GM23338 (cell line): ENCODE results near the gene TMEM14B. TPM values are rescaled to one million over a fixed set of nuclear protein-coding genes. Genes with fewer than 3 reads are reported as not detected.

Experiments used
- ATAC-seq: fragments of 200-7000 bp; cut with Tn5 transposase; 3 replicates; pipeline ENCODE4 v1.9.1; 2020
- DNase-seq: peaks from one replicate; pipeline ENCODE4 v3.0.0-alpha.2; 2015; ENCODE audit warnings: low spot score
- H2AFZ ChIP-seq: fragments of 200-600 bp; sonication (generic); 2 replicates; pipeline ENCODE4 v1.8.0; 2016; ENCODE audit warnings: antibody characterized with exemption, mild to moderate bottlenecking, moderate library complexity
- H3F3A ChIP-seq: fragments of 200-600 bp; sonication (generic); replicated peaks from 2 replicates; pipeline ENCODE4 v1.8.0; 2017; ENCODE audit warnings: antibody characterized with exemption, mixed run types, low read depth
- H3K27ac ChIP-seq: fragments of 200-600 bp; sonication (generic); 2 replicates; pipeline ENCODE4 v1.6.1; 2016; ENCODE audit warnings: low read depth
- H3K27me3 ChIP-seq: fragments of 200-600 bp; sonication (generic); 2 replicates; pipeline ENCODE4 v1.8.0; 2016; ENCODE audit warnings: mild to moderate bottlenecking, mixed run types, moderate library complexity; ENCODE audit not compliant: insufficient read depth
- H3K36me3 ChIP-seq: fragments of 200-600 bp; sonication (generic); 2 replicates; pipeline ENCODE4 v1.8.0; 2016; ENCODE audit warnings: mild to moderate bottlenecking; ENCODE audit not compliant: insufficient read depth
- H3K4me1 ChIP-seq: fragments of 200-600 bp; sonication (generic); 2 replicates; pipeline ENCODE4 v1.8.0; 2016; ENCODE audit warnings: mild to moderate bottlenecking, moderate library complexity; ENCODE audit not compliant: insufficient read depth
- H3K4me2 ChIP-seq: fragments of 200-600 bp; sonication (generic); 2 replicates; pipeline ENCODE4 v1.7.1; 2017; ENCODE audit warnings: mixed run types
- H3K4me3 ChIP-seq: fragments of 200-600 bp; sonication (generic); 2 replicates; pipeline ENCODE4 v1.6.1; 2016; ENCODE audit warnings: mixed run types
- H3K79me2 ChIP-seq: fragments of 200-600 bp; sonication (generic); replicated peaks from 2 replicates; pipeline ENCODE4 v1.8.0; 2017; ENCODE audit warnings: mild to moderate bottlenecking; ENCODE audit not compliant: insufficient read depth
- H3K9me2 ChIP-seq: fragments of 200-600 bp; sonication (generic); 2 replicates; pipeline ENCODE4 v1.8.0; 2017; ENCODE audit not compliant: insufficient read depth
- H4K20me1 ChIP-seq: fragments of 200-600 bp; sonication (generic); replicated peaks from 2 replicates; pipeline ENCODE4 v1.8.0; 2017; ENCODE audit warnings: mild to moderate bottlenecking; ENCODE audit not compliant: insufficient read depth
- H3K27ac Mint-ChIP-seq: 2 replicates; pipeline ENCODE4 v1.8.0; 2020; ENCODE audit warnings: inconsistent platforms, mild to moderate bottlenecking, moderate library complexity, mixed read lengths
- H3K27me3 Mint-ChIP-seq: 3 replicates; pipeline ENCODE4 v1.8.0; 2022; ENCODE audit warnings: low read depth, mild to moderate bottlenecking, moderate library complexity, mixed read lengths, inconsistent platforms; ENCODE audit not compliant: insufficient read depth, poor library complexity
- H3K36me3 Mint-ChIP-seq: 3 replicates; pipeline ENCODE4 v1.8.0; 2021; ENCODE audit warnings: low read depth, mild to moderate bottlenecking, inconsistent platforms, moderate library complexity, mixed read lengths
- H3K4me1 Mint-ChIP-seq: 3 replicates; pipeline ENCODE4 v1.8.0; 2020; ENCODE audit warnings: mild to moderate bottlenecking, inconsistent platforms, mixed read lengths
- H3K4me3 Mint-ChIP-seq: 3 replicates; pipeline ENCODE4 v1.8.0; 2021; ENCODE audit warnings: moderate library complexity, mild to moderate bottlenecking, inconsistent platforms, mixed read lengths
- H3K9me3 Mint-ChIP-seq: 3 replicates; pipeline ENCODE4 v1.8.0; 2020; ENCODE audit warnings: moderate library complexity, mild to moderate bottlenecking, inconsistent platforms, mixed read lengths
- CREB1 ChIP-seq: fragments of 250-450 bp; sonication (Bioruptor Pico); IDR thresholded peaks from 2 replicates; pipeline ENCODE4 v1.5.0; 2020; ENCODE audit warnings: low read depth, mild to moderate bottlenecking, moderate library complexity
- ETS1 ChIP-seq: IDR thresholded peaks from 2 replicates; pipeline ENCODE4 v1.6.1; 2016; ENCODE audit warnings: antibody characterized with exemption
- EZH2phosphoT487 ChIP-seq: fragments of 200-600 bp; sonication (generic); IDR thresholded peaks from one replicate; pipeline ENCODE4 v1.8.1; 2018; ENCODE audit warnings: antibody characterized with exemption; ENCODE audit not compliant: unreplicated experiment
- NANOG ChIP-seq: IDR thresholded peaks from 2 replicates; pipeline ENCODE4 v1.6.1; 2016; ENCODE audit warnings: antibody characterized with exemption, borderline replicate concordance
- POLR2AphosphoS5 ChIP-seq: IDR thresholded peaks from 2 replicates; pipeline ENCODE4 v1.6.1; 2016; ENCODE audit warnings: antibody characterized with exemption, low read depth
- STAT1 ChIP-seq: IDR thresholded peaks from one replicate; pipeline ENCODE4 v1.6.1; 2016; ENCODE audit warnings: antibody characterized with exemption; ENCODE audit not compliant: unreplicated experiment
- ZNF114 ChIP-seq: fragments of 250-450 bp; sonication (Bioruptor Pico); IDR thresholded peaks from 2 replicates; pipeline ENCODE4 v1.5.0; 2020; ENCODE audit warnings: mild to moderate bottlenecking, moderate library complexity
- ZNF331 ChIP-seq: fragments of 250-450 bp; sonication (Bioruptor Pico); IDR thresholded peaks from 2 replicates; pipeline ENCODE4 v1.5.0; 2020; ENCODE audit warnings: low read depth, mild to moderate bottlenecking, moderate library complexity
- polyA plus RNA-seq: library from polyadenylated mRNA; unstranded; fragments of >200 nt; fragmentation: Nextera tagmentation; extraction: Ambion mirVana; gene quantifications from 2 replicates; pipeline ENCODE4 v1.2.1, GENCODE V29; 2016
- total RNA-seq: library from RNA; depleted of rRNA; stranded (reverse); fragments of >200 nt; shearing (Covaris generic); gene quantifications from 2 replicates; pipeline ENCODE4 v1.2.3, GENCODE V29; 2014
- TF ChIP-seq, protein P1 (sequence below), 2 experiments: fragments of 200-600 bp in 1 of 2; sonication (generic) in 1 of 2; conservative IDR thresholded peaks; 2 replicates each; pipeline versions ENCODE4 v1.5.1 to v1.6.1; 2016 to 2017; ENCODE audit warnings: antibody characterized with exemption in 2 of 2, low read depth in 2 of 2, mild to moderate bottlenecking in 2 of 2, moderate library complexity in 1 of 2

Gene TMEM14B
- total and polyA plus RNA-seq, 2 experiments from 2014 or later, result 104 to 210 TPM

- H3K27me3 Mint-ChIP-seq, result peaks cover 5% of the 10 kb centered on the region
- H3K4me1 Mint-ChIP-seq, result no peaks in the 10 kb centered on the region
- no peaks in the 10 kb centered on the region for H3K4me1 ChIP-seq
Measured at GRCh38 chr6:10733151-10733715, 14.4 kb upstream of the TMEM14B start.

DNA sequence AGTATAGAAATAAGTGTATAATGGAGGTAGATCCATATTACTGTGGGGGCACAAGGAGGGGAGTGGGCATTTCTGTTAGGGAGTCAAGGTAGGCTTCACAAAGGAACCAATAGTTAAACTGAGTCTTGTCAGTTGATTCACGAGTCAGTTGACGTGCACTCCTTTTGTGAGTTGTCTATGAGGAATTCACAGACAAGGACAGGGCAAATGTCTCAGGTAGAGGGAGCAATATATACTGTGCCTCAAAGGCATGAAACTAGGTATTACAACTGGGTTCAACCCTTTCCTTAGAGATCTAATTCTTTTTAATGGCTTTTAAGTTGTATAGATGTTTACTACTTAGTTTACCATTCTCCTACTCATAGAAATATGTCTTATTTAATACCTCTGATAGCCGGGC lies 13.7 kb upstream of the TMEM14B start:
- no peak overlapping the region for H3K4me2 ChIP-seq
- H3K36me3 ChIP-seq, result peaks cover 6% of the 10 kb centered on the region; the same call in 1 of the 2 replicates
- H3K79me2 ChIP-seq, result no peaks in the 10 kb centered on the region; the same call in 1 of the 2 replicates
- peaks cover 35% of the 10 kb centered on the region for H3K36me3 Mint-ChIP-seq
- no peak overlapping the region for H2AFZ ChIP-seq
- H3K4me3 Mint-ChIP-seq, result no peak overlapping the region
- H3K27me3 ChIP-seq, result no peaks in the 10 kb centered on the region
- H3K9me3 Mint-ChIP-seq, result no peaks in the 10 kb centered on the region
- no peak overlapping the region; the same call in 1 of the 2 replicates for H3K27ac Mint-ChIP-seq
- H3K4me3 ChIP-seq, result no peak overlapping the region
- no peak for ATAC-seq
- no peaks in the 10 kb centered on the region for H4K20me1 ChIP-seq
- H3K9me2 ChIP-seq, result no peaks in the 10 kb centered on the region
- no peaks in the 10 kb centered on the region for H3F3A ChIP-seq
- peaks cover 5% of the 10 kb centered on the region for H3K27me3 Mint-ChIP-seq
- H3K27ac ChIP-seq, result no peak overlapping the region
- H3K4me1 ChIP-seq, result no peaks in the 10 kb centered on the region
- DNase-seq, result no peak
- H3K4me1 Mint-ChIP-seq, result no peaks in the 10 kb centered on the region
- no peak for TF ChIP-seq POLR2AphosphoS5
- TF ChIP-seq, protein P1, sequence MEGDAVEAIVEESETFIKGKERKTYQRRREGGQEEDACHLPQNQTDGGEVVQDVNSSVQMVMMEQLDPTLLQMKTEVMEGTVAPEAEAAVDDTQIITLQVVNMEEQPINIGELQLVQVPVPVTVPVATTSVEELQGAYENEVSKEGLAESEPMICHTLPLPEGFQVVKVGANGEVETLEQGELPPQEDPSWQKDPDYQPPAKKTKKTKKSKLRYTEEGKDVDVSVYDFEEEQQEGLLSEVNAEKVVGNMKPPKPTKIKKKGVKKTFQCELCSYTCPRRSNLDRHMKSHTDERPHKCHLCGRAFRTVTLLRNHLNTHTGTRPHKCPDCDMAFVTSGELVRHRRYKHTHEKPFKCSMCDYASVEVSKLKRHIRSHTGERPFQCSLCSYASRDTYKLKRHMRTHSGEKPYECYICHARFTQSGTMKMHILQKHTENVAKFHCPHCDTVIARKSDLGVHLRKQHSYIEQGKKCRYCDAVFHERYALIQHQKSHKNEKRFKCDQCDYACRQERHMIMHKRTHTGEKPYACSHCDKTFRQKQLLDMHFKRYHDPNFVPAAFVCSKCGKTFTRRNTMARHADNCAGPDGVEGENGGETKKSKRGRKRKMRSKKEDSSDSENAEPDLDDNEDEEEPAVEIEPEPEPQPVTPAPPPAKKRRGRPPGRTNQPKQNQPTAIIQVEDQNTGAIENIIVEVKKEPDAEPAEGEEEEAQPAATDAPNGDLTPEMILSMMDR (conservative IDR thresholded peaks at IDR 0.05; ENCODE audit: low read depth in 2 of 2), result no peak
- TF ChIP-seq ZNF114 (CRISPR knock-in tag), result no peak
- no peak for TF ChIP-seq ZNF331 (CRISPR knock-in tag)
- no peak for TF ChIP-seq ETS1
- no peak for TF ChIP-seq NANOG

More at GRCh38 chr6:10733151-10733715, 14.4 kb upstream of the TMEM14B start:
- Mint-ChIP-seq H3K27ac (peak overlapping the region; percentile 56; the same call in 1 of the 2 replicates), H3K36me3 (peaks cover 42% of the 10 kb centered on the region), H3K9me3 (no peaks in the 10 kb centered on the region), H3K4me3 (no peak overlapping the region)
- H3K4me3 ChIP-seq, result no peak overlapping the region
- TF ChIP-seq STAT1 (no peak), ZNF114 (CRISPR knock-in tag) (no peak), POLR2AphosphoS5 (no peak), EZH2phosphoT487 (no peak), ZNF331 (CRISPR knock-in tag) (no peak), ETS1 (no peak), NANOG (no peak), CREB1 (CRISPR knock-in tag) (no peak)
- TF ChIP-seq, protein P1 (conservative IDR thresholded peaks at IDR 0.05; ENCODE audit: low read depth in 2 of 2), result no peak
- no peaks in the 10 kb centered on the region for H3F3A ChIP-seq
- peaks cover 10% of the 10 kb centered on the region; the same call in 1 of the 2 replicates for H3K36me3 ChIP-seq
- H4K20me1 ChIP-seq, result no peaks in the 10 kb centered on the region
- DNase-seq, result peak; percentile 32
- no peak overlapping the region for H2AFZ ChIP-seq
- no peak overlapping the region for H3K4me2 ChIP-seq
- no peaks in the 10 kb centered on the region for H3K9me2 ChIP-seq
- peak; percentile 40 for ATAC-seq
- no peaks in the 10 kb centered on the region; the same call in 1 of the 2 replicates for H3K79me2 ChIP-seq
- H3K27me3 ChIP-seq, result no peaks in the 10 kb centered on the region
- peak overlapping the region; percentile 68; the same call in 1 of the 2 replicates for H3K27ac ChIP-seq
